LNCaP clone FGC (cell line): ENCODE results near the gene GALNT16.

Source experiments
- DNase-seq: peaks from one replicate; pipeline ENCODE4 v3.0.0-alpha.2; 2011; ENCODE audit warnings: low read depth
- H3K4me3 ChIP-seq: 2 replicates; pipeline ENCODE4 v1.5.1; 2011; ENCODE audit warnings: mild to moderate bottlenecking, low read depth, low read length, control low read depth
- TF ChIP-seq, protein P1 (sequence below): IDR thresholded peaks from 2 replicates; pipeline ENCODE4 v1.5.1; 2012; ENCODE audit warnings: mild to moderate bottlenecking; ENCODE audit not compliant: control insufficient read depth, insufficient read depth; ENCODE audit errors: extremely low read depth

The GALNT16 gene

DNA sequence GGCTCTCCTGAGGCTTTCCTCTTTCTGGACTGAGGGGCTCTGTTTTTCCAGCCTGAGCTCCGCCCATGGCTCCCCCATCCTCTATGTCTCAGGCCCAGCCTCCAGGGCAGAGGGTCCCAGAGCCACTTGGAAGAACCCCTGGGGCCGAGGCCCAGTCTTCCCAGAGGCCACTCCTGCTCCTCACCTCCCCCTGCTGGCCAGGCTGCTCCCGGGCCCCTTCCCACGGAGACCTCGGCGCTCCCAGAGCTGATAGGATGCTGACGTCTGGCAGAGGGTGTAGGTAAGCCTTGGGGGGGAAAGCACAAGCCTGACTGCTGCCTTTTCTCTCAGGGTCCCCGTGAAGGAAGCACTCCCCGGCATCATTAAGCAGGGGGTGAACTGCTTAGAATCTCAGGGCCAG is 86.8 kb downstream of the GALNT16 start:
- H3K4me3 ChIP-seq, result no peak overlapping the region
- no peak for DNase-seq
- TF ChIP-seq, protein P1, sequence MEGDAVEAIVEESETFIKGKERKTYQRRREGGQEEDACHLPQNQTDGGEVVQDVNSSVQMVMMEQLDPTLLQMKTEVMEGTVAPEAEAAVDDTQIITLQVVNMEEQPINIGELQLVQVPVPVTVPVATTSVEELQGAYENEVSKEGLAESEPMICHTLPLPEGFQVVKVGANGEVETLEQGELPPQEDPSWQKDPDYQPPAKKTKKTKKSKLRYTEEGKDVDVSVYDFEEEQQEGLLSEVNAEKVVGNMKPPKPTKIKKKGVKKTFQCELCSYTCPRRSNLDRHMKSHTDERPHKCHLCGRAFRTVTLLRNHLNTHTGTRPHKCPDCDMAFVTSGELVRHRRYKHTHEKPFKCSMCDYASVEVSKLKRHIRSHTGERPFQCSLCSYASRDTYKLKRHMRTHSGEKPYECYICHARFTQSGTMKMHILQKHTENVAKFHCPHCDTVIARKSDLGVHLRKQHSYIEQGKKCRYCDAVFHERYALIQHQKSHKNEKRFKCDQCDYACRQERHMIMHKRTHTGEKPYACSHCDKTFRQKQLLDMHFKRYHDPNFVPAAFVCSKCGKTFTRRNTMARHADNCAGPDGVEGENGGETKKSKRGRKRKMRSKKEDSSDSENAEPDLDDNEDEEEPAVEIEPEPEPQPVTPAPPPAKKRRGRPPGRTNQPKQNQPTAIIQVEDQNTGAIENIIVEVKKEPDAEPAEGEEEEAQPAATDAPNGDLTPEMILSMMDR, result peak; percentile 48

GRCh38 chr14:69349091-69349777 is 89.3 kb downstream of the GALNT16 start:
- TF ChIP-seq, protein P1, result no peak
- no peak for DNase-seq

GRCh38 chr14:69350892-69351291 is 90.9 kb downstream of the GALNT16 start:
- TF ChIP-seq, protein P1, result no peak
- no peak for DNase-seq
- no peak overlapping the region for H3K4me3 ChIP-seq

More at GRCh38 chr14:69349091-69349777, 89.3 kb downstream of the GALNT16 start:
- H3K4me3 ChIP-seq, result no peak overlapping the region

- H3K4me3 ChIP-seq, result no peak overlapping the region
- TF ChIP-seq, protein P1, result no peak
- DNase-seq, result no peak
Observed at GRCh38 chr14:69351385-69351784, 91.4 kb downstream of the GALNT16 start.

DNA sequence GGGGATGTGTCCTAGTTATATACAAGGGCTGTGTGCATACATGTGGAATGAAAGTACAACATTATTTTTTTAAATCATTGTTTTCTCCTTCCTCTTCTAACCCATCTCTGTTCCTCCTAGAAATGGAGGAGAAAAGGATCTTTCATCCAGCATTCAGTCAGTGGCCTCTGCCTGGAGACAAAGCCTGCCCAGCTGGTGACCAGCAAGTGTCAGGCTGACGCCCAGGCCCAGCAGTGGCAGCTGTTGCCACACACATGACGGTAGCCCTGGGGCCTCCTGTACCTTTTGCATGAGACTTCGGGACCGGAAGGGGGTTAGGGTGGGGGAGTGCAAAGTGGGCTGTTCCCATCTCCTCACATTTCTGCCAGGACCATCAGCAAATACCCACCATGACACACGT is 92.0 kb downstream of the GALNT16 start:
- H3K4me3 ChIP-seq, result no peak overlapping the region
- DNase-seq, result no peak
- TF ChIP-seq, protein P1, result no peak

GRCh38 chr14:69353168-69353567 is 93.2 kb downstream of the GALNT16 start:
- TF ChIP-seq, protein P1, result no peak
- no peak for DNase-seq
- H3K4me3 ChIP-seq, result no peak overlapping the region
